ENCODE results near the gene CEP112. TPM values are rescaled to one million over a fixed set of nuclear protein-coding genes. Genes with fewer than 3 reads are reported as not detected.

Gene CEP112
- total RNA-seq, 1 donor from 2014 or later: 24.5 TPM

DNA sequence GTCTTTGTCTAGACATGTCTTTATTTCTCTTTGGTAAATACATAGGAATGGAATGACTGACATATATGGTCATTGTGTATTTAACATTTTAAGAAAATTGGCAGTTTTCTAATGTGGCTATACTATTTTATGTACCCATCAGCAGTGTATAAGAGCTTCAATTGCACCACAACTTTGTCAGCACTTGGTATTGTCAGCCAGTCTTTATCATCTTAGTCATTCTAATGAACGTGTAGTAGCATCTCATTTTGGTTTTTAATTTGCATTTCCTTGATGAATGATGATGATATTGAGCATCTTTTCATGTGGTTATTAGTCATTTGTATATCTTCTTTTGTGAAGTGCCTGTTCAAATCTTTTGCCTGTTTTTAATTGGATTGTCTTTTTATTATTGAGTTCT, 239.3 kb downstream of the CEP112 start:
- DNase-seq (ENCODE audit: low read depth, low spot score): no peak
- Mint-ChIP-seq H3K27me3 (ENCODE audit: low read depth) (no peaks in the 10 kb centered on the region), H3K27ac (ENCODE audit: unreplicated experiment) (no peak overlapping the region), H3K36me3 (ENCODE audit: low read depth) (peaks cover 42% of the 10 kb centered on the region), H3K4me3 (no peak overlapping the region), H3K4me1 (peaks cover 5% of the 10 kb centered on the region), H3K9me3 (peaks cover 26% of the 10 kb centered on the region)
- TF ChIP-seq, protein P1, sequence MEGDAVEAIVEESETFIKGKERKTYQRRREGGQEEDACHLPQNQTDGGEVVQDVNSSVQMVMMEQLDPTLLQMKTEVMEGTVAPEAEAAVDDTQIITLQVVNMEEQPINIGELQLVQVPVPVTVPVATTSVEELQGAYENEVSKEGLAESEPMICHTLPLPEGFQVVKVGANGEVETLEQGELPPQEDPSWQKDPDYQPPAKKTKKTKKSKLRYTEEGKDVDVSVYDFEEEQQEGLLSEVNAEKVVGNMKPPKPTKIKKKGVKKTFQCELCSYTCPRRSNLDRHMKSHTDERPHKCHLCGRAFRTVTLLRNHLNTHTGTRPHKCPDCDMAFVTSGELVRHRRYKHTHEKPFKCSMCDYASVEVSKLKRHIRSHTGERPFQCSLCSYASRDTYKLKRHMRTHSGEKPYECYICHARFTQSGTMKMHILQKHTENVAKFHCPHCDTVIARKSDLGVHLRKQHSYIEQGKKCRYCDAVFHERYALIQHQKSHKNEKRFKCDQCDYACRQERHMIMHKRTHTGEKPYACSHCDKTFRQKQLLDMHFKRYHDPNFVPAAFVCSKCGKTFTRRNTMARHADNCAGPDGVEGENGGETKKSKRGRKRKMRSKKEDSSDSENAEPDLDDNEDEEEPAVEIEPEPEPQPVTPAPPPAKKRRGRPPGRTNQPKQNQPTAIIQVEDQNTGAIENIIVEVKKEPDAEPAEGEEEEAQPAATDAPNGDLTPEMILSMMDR (conservative IDR thresholded peaks at IDR 0.05): no peak

DNA sequence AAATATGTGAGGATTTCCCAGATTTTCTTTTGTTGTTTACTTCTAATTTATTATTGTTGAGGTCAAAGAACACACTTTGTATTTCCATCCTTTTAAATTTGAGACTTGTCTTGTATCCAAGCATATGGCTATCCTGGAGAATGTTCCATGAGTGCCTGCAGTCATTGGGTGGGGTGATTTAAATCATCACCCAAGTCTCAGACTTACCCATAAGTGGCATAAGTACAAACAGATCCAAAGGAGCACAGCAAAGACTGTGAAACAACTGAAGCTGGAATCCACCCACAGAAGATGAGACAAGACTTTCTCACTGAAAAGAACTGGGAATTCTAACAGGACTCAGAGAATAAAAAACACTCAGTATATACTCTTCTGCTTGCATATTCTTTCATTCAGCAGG, 239.9 kb downstream of the CEP112 start:
- Mint-ChIP-seq H3K27ac (ENCODE audit: unreplicated experiment) (no peak overlapping the region), H3K27me3 (ENCODE audit: low read depth) (no peaks in the 10 kb centered on the region), H3K9me3 (peaks cover 25% of the 10 kb centered on the region), H3K4me1 (peaks cover 5% of the 10 kb centered on the region), H3K36me3 (ENCODE audit: low read depth) (peaks cover 41% of the 10 kb centered on the region), H3K4me3 (no peak overlapping the region)
- DNase-seq (ENCODE audit: low read depth, low spot score): no peak
- TF ChIP-seq, protein P1 (conservative IDR thresholded peaks at IDR 0.05): no peak

DNA sequence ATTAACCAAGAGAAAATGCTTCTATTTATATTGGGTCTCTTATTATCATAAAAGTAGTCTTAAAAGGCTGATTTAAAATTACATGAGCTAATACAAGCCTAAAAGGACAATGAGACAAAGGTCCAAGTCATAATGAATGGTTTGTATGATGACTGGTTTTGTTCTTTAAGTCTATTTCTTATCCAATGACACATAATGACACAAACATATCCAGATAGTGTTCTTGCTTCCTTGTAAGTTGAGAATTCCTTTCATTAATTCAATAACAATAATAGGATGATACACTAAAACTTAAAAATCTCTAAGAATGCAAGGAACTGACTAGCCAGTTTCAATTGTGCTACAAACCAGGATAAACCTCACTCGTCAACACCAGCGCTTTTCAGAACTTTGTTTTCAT, 244.1 kb downstream of the CEP112 start:
- Mint-ChIP-seq H3K27ac (ENCODE audit: unreplicated experiment) (no peak overlapping the region), H3K36me3 (ENCODE audit: low read depth) (peaks cover 16% of the 10 kb centered on the region), H3K4me1 (no peaks in the 10 kb centered on the region), H3K4me3 (no peak overlapping the region), H3K9me3 (peaks cover 12% of the 10 kb centered on the region), H3K27me3 (ENCODE audit: low read depth) (no peaks in the 10 kb centered on the region)
- TF ChIP-seq, protein P1 (conservative IDR thresholded peaks at IDR 0.05): no peak
- no peak for DNase-seq (ENCODE audit: low read depth, low spot score)

DNA sequence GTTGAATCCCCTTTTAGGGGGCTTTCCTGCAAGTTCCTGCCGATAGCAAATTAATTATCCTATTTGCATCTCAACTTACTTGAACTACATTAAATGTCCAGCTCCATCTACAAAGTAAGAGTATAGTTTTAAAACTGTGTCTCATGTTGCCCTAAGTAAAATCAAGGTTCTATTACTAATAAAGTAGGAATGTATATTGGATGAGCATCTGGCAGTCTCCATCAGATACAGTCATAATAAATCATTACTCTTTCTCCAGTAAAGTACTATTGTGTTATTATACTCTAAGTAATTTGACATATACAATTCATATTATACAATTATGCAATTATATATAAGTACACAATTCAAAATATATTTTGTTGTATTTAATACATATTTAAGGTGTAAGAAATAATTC, 249.3 kb downstream of the CEP112 start:
- TF ChIP-seq, protein P1 (conservative IDR thresholded peaks at IDR 0.05): no peak
- Mint-ChIP-seq H3K27me3 (ENCODE audit: low read depth) (no peaks in the 10 kb centered on the region), H3K27ac (ENCODE audit: unreplicated experiment) (no peak overlapping the region), H3K4me1 (no peaks in the 10 kb centered on the region), H3K9me3 (peaks cover 20% of the 10 kb centered on the region), H3K4me3 (no peak overlapping the region), H3K36me3 (ENCODE audit: low read depth) (peaks cover 28% of the 10 kb centered on the region)
- DNase-seq (ENCODE audit: low read depth, low spot score): no peak

DNA sequence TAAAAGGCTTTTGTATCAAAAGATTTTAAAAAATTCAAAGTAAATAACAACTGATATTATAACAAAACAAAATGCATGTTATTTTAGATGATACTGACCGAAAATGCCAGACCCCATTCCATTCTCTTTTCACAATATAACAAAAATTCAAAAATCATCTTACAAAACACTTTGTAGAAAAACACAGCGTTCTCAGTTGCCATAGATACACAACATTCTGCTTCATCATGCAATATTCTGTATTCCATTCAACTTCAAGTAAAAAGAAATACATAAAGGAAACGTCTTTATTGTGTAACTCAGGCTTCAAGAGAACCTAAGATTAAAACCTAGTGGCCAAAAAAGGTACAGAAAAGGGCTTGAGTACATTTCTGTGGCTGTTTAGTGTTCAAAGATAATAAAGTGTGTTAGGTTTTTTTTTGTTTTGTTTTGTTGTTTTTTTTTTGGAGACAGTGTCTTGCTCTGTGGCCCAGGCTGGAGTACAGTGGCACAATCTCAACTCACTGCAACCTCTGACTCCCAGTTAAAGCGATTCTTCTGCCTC, 250.5 kb downstream of the CEP112 start:
- Mint-ChIP-seq H3K27me3 (ENCODE audit: low read depth) (no peaks in the 10 kb centered on the region), H3K9me3 (peaks cover 20% of the 10 kb centered on the region), H3K27ac (ENCODE audit: unreplicated experiment) (no peak overlapping the region), H3K4me3 (no peak overlapping the region), H3K4me1 (no peaks in the 10 kb centered on the region), H3K36me3 (ENCODE audit: low read depth) (peaks cover 28% of the 10 kb centered on the region)
- no peak for DNase-seq (ENCODE audit: low read depth, low spot score)
- TF ChIP-seq, protein P1 (conservative IDR thresholded peaks at IDR 0.05): peak; percentile 53

Measured in neural crest cell (in vitro differentiated cells).